GM19099 (cell line): ENCODE results near the gene AMHR2.
A peak's percentile ranks its signal among the peaks of the same experiment; 100 is the strongest.

Experiments used
- POLR2A ChIP-seq: IDR thresholded peaks from 3 replicates; pipeline ENCODE4 v1.6.1; 2011; ENCODE audit warnings: low read depth; ENCODE audit not compliant: insufficient read length; ENCODE audit errors: extremely low read depth

AMHR2 gene

DNA sequence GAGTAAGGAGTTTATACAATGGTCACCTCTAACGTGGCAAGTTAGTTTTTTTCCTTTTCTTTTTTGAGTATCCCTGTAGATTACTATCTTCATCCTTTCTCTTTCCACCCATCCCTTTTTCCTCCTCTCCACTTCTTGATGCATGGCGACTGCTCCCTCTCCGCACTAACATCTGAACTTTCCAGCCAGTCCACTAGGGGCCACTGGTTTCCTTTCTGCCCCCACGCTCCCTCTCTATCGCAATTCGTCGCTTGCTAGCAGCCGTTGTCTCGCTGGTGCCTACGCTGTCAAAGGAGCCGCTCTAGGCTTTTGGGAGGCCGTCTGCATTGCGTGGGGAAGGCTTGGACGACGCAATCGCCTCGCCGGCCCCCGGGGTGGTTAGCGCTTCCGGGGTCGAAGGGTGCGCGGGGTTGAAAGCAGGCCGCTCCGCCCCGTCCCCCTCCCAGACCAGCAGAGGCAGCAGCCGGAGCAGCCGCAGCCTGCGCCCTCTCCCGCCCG, 28.1 kb downstream of the AMHR2 start, which contains the start of gene PCBP2:
Gene PCBP2, plus strand, starts transcription at position 442 of the 498 bp plus-strand sequence. CDS start 2,699 bp downstream, outside the sequence.
- peak; percentile 91 for TF ChIP-seq POLR2A

DNA sequence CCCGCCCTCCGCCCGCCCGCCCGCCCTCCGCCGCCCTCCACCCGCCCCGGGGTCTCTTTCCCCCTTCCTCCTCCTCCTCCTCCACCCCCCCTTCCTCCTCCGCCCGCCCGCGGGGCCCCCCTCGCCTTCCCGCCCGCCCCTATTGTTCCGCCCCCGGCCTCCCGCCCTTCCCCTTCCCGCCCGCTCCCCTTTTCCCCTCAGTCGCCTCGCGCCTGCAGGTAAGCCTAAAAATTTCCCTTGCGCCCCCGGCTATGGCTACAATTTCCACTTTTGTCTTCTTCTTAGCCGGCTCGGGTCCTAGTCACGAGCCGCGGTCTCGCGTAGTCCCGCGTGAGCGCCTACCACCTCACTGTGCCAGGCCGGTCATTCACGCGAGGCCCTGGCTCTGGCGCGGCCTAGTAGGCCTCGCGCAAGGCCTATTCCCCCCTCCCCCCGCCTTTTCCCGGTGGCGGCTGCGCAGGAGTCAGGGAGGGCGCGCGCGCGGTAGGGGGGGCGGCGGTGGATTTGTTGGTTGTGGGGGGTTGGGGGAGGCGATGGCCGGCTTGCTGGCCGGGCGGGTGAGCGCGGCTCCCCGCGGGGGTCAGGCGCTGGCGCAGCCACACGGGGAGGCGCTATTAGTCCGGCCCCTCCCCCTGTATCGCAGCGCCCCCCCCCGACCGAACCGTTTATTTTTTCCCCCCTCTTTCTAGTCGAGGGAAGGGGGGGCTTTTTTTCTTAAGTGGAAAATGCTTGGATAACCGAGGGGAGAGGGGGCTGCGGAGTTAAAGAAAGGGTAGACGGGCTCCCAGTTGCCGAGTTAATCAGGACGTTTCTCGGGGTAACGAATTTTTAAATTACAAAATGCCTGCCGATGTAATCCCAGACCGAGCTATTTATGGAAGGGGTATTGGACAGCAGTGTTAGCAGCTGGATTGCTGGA, 28.8 kb downstream of the AMHR2 start:
- TF ChIP-seq POLR2A, result no peak

DNA sequence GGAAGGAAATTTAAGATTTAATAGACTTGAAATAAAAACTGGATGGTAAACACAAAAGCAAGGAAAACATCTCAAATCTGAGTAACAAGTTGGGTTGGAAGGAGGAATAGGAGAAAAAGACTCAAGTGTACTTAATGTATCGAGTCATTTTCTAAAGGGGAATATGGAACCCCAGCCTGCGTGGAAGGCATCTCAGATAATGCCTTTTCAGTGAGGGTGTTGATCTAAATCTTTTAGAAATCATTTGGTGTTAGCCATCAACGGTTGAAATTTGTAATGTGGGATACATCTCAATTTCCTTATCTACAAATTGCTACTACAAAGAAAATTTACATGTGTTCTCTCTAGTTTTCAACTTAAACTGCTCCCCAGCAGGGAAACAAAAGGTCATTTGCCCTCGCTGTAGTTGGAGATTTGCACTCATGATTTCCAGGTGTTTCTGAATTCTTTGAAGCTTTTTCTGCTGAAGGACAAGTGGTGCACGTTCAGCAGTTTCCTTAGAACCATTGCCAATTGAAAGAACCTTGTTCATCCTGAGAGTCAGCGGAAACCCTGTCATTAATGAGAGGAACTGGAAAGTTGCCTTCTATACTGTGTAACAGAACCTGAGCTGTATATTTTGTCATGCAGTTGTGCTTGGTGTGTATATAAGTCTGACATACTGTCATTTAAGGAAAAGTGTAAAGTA, 30.4 kb downstream of the AMHR2 start:
- TF ChIP-seq POLR2A, result no peak

DNA sequence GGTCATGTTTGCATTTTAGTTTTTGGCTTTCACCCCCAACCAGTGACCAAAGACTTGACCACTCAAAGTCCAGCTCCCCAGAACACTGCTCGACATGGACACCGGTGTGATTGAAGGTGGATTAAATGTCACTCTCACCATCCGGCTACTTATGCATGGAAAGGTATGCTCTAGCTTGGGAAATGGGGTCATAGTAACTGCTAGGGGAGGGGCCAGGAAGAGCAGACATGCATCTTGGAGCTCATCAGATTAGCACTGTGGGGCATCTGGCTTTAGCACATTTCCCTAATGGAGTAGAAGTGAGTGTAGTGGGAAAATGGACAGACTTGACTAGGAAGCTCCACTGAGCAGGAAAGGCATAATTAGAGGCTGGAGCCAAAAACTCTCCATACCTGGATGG, 31.1 kb downstream of the AMHR2 start:
- peak; percentile 14 for TF ChIP-seq POLR2A

DNA sequence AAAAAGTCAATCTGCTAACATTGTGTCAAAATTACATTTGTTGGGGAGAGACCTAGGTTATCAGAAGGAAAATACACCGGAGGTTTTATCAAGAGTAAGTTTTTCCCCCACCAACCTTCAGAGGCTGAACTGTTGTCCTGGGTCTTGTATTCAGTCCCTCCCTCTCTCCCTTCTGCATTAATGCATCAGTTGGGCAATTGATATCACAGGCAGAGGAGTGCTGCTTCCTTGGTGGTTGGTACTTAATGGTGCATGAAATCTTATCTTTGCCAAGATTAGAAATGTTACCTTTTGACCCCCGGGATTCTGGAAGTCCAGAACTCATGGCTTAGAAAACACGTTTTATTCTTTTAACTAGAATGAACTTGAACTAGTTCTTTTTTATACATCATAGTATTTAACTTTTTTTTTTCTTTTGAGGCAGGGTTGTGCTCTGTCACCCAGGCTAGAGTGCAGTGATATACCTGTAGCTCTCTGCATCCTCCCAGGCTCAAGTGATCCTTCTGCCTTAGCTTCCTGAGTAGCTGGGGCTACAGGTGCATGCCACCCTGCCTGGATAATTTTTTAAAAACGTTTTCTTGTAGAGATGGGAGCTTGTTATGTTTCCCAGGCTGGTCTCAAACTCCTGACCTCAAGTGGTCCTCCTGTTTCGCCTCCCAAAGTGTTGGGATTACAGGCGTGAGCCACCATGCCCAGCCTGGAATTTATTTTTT, 33.2 kb downstream of the AMHR2 start:
- TF ChIP-seq POLR2A, result no peak

DNA sequence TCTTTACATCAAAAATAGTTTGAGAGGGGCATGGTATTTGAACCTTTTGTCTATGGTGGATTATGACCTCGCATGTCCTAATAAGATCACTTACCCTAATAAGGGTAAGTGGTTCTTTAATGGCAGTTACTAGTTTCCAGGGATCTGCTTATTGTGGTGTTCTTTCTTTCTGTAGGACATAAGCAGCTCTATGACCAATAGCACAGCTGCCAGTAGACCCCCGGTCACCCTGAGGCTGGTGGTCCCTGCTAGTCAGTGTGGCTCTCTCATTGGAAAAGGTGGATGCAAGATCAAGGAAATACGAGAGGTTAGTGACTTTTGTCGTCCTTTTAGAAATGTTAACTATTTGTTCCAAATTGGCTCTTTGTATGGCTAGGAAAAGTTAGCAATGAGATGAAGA, 35.4 kb downstream of the AMHR2 start:
- TF ChIP-seq POLR2A, result no peak

DNA sequence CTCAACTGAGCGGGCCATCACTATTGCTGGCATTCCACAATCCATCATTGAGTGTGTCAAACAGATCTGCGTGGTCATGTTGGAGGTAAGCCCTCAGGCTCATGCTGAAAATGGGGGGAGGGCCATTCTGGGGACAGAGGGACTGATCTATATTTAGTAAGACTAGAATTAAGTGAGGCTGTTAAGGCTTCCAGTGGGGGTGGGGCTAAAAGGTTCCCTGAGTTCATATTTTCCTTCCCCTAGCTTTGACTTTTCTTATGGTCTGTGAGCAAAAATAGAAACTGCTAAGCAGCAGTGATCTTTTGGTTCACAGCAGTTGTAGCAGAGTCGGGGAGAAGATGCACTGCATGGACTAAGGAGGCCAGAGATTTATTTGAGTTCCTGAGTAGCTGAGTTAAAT, 37.4 kb downstream of the AMHR2 start:
- no peak for TF ChIP-seq POLR2A

DNA sequence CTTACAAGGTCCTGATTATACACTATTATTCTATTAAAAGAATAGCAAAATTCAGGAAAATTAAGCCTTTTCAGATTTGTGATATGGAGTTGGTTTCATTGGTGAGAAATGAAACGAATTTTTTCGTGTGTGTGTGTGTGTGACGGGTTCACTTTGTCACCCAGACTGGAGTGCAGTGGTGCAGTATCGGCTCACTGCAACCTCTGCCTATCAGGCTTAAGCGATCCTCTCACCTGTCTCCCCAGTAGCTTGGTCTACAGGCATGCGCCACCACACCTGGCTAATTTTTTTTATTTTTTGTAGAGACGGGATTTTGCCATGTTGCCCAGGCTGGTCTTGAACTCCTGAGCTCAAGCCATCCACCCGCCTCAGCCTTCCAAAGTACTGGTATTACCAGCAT, 37.9 kb downstream of the AMHR2 start:
- TF ChIP-seq POLR2A, result no peak

DNA sequence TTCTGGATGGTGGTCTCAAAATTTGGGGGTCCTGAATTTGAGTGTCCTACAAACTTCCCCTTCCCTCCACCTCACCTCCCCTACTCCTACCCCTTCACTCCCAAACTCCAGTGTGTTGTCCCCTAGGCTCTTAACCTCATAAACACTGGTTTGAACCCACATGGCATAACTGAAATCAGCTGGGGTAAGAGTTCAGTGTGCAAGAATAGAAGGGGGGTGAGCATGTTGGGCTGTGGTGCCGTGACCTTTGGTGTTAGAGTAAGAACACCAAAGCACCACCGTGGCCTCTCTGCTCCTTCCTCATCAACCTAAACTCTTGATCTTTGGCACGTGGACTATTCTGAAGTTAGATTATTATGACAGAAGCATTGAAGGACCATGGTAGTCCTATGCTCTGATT, 39.3 kb downstream of the AMHR2 start:
- TF ChIP-seq POLR2A, result no peak

DNA sequence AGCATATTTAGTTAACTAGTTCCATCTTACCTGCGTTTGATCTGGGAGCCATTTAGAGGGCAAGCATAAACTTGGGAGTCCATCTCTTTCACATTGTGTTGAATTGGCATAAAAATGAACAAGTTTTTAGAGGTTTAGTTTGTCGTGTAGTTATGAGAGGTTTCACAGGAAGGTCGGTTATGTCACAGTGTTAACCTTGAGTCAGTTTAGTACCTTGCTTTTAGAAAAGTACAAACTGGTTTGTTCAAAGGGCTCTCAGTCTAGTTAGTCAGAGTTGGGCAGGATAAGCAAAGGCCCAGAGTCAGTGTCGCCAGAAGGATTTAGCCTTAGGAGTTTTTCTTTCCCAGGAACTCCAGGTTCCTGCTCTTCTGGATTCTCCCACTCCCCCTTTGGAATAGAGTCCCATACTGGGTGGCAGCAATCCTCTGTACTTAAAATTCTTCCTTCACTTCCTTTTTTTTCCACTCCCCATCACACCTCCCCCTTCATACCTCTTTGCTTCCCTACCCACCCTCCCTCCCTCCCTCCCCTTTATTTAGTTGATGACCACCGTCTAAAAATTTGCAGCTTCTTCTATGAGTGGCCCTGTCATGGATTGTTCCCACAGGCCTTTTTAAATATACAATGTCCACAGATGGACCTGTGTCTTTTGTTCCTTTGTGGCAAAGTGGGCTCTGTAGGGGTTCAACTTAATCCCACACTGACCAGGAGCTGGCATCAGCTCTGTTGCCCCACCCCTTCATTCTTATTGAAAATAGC, 40.3 kb downstream of the AMHR2 start:
- TF ChIP-seq POLR2A, result no peak

DNA sequence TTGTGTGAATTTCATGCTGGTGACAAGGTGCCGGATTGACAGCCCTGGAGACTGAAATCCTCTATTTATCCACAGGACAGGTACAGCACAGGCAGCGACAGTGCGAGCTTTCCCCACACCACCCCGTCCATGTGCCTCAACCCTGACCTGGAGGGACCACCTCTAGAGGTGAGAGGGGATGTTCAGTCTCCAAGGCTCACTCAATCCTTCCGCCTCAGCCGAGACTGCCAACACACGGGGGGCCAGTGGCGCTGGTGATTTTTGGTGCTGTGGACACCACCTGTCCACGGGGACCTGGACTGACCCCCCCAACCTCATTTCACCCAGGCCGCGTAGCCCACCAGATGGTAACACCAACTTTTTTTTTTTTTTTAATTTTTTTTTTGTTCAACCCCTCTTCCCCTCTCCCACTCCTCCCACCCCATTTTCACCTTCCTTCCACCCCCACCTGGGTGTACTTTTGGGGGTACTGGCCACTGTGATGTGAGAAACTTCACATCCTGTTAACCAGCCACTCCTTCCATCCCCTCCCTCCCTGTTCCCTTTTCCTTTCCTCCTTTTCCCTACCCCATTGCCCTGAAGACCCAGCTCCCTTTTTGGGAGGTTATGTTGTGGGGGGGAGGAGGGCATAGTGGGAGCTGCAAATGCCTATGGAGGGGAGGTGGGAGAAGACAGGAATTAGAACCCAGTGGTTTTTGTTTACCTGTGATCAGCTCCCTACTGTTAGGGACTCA, 41.2 kb downstream of the AMHR2 start:
- no peak for TF ChIP-seq POLR2A

DNA sequence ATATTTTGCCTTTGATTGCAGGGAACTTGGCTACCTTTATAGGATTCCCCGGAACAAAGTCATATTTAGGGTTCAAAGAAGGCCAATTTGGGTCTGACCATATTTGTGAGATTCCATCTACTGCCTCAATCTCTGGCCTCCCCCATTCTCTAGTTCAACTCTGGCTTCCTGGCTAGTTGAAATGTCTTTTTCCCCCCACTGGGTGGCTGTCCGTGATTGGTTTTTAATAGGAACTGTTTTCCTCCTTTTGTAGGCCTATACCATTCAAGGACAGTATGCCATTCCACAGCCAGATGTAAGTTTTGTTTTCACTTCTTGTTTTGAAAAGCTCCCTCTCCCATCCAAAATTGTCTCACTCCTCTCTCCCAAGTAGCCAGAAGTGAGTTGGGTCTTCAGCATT, 42.0 kb downstream of the AMHR2 start:
- TF ChIP-seq POLR2A, result no peak

DNA sequence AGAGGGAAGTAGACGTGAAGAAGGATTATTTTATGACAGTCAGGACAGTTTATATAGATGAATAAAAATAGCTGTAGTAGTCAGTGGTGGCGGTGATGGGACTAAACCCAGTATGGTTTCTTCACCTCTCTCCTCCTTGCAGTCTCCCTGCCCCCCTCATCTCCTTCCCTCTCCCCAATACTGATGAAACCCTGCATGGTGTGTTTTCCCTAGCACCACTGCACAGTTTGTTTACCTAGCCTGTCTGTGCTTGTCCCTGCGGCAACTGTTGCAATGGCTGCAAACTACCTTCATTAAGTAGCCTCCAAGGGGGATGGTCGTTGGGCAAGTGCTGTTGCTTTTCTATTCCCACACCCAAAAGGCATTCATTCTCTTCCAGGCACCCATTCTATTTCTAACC, 43.0 kb downstream of the AMHR2 start:
- no peak for TF ChIP-seq POLR2A

DNA sequence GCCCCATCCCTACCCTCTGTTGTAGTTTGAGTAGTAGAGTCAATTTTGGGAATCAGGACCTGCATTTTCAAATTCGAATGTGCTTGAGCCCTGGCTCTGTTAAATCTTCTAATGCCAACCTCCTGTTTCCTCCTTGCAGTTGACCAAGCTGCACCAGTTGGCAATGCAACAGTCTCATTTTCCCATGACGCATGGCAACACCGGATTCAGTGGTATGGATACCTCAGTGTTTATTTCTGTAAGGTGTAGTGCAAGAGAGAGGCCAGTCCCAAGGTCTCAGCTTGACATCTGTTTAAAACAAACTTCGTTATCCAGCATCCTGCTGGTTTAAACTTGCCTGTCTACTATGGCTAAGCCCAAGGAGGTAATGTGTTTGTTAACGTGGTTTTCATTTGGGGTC, 43.4 kb downstream of the AMHR2 start:
- no peak for TF ChIP-seq POLR2A

DNA sequence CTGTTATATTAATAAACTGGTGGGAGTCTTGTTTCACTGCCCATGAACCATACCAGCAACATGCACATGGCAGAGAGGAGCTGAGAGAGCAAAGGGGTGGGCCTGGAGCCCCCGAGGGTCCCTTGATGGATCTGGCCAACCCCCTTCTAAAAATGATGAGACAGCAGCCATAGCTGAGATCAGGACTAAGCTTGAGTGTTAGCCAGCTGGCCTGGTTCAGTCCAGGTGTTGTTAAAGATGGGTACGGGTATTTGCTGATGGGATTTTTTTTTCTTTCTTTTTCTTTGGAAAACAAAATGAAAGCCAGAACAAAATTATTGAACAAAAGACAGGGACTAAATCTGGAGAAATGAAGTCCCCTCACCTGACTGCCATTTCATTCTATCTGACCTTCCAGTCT, 44.2 kb downstream of the AMHR2 start:
- TF ChIP-seq POLR2A, result no peak

DNA sequence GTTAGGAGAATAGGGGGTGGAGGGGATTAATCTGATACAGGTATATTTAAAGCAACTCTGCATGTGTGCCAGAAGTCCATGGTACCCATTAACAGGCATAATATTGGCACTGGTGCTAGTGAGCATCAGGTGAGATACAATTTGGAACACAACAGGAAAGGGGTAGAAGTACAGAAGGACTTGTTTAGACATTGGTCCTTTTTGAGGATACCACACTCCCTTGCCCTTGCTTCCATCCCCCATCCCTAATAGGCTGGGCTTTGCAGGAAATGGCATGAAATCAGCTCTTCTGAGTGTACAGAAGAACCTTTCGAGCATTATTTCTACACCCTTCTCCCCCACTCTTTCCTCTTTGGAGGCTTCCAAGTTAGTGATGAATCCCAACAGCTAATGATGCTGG, 44.6 kb downstream of the AMHR2 start:
- no peak for TF ChIP-seq POLR2A
